ENCODE results near the gene FAT2.
"Not testable (repeated sequence)": the region's sequence is repeated elsewhere in the genome, so short reads cannot be mapped to it uniquely, and the experiment has no call there.

Gene FAT2

GRCh38 chr5:151615431-151615830 lies 24.3 kb upstream of the FAT2 start:
- peak in 2 of 4 experiments; percentile 6 to 7 for DNase-seq (ENCODE audit: low read depth in 4 of 4, low spot score in 1 of 4)

GRCh38 chr5:151614565-151614964 lies 23.4 kb upstream of the FAT2 start:
- DNase-seq (ENCODE audit: low read depth in 4 of 4, low spot score in 1 of 4): no peak

- DNase-seq (ENCODE audit: low read depth in 4 of 4, low spot score in 1 of 4): peak in 3 of 4 experiments; percentile 7 to 54 (median 34)
Observed at GRCh38 chr5:151612689-151613427, 21.7 kb upstream of the FAT2 start.

- DNase-seq (ENCODE audit: low read depth in 4 of 4, low spot score in 1 of 4): no peak
Observed at GRCh38 chr5:151611127-151611775, 20.1 kb upstream of the FAT2 start.

GRCh38 chr5:151608522-151608921 lies 17.4 kb upstream of the FAT2 start:
- DNase-seq (ENCODE audit: low read depth in 4 of 4, low spot score in 1 of 4): no peak

GRCh38 chr5:151607304-151607703 lies 16.2 kb upstream of the FAT2 start:
- no peak for DNase-seq (ENCODE audit: low read depth in 4 of 4, low spot score in 1 of 4)

GRCh38 chr5:151605559-151605958 lies 14.4 kb upstream of the FAT2 start:
- no peak for DNase-seq (ENCODE audit: low read depth in 4 of 4, low spot score in 1 of 4)

- DNase-seq (ENCODE audit: low read depth in 4 of 4, low spot score in 1 of 4): no peak
Observed at GRCh38 chr5:151602806-151603205, 11.7 kb upstream of the FAT2 start.

- no peak for DNase-seq (ENCODE audit: low read depth in 4 of 4, low spot score in 1 of 4)
Observed at GRCh38 chr5:151601391-151601790, 10.3 kb upstream of the FAT2 start.

- no peak for DNase-seq (ENCODE audit: low read depth in 4 of 4, low spot score in 1 of 4)
Observed at GRCh38 chr5:151600069-151600665, 9.0 kb upstream of the FAT2 start.

GRCh38 chr5:151598984-151599383 lies 7.9 kb upstream of the FAT2 start:
- no peak for DNase-seq (ENCODE audit: low read depth in 4 of 4, low spot score in 1 of 4)

GRCh38 chr5:151598549-151598948 lies 7.4 kb upstream of the FAT2 start:
- DNase-seq (ENCODE audit: low read depth in 4 of 4, low spot score in 1 of 4): no peak

GRCh38 chr5:151597749-151598148 lies 6.6 kb upstream of the FAT2 start:
- DNase-seq (ENCODE audit: low read depth in 4 of 4, low spot score in 1 of 4): no peak

- no peak for DNase-seq (ENCODE audit: low read depth in 4 of 4, low spot score in 1 of 4)
Observed at GRCh38 chr5:151596828-151597539, 5.9 kb upstream of the FAT2 start.

- DNase-seq (ENCODE audit: low read depth in 4 of 4, low spot score in 1 of 4): no peak
Observed at GRCh38 chr5:151595411-151595826, 4.3 kb upstream of the FAT2 start.

GRCh38 chr5:151592855-151593408 lies 1.8 kb upstream of the FAT2 start:
- DNase-seq (ENCODE audit: low read depth in 4 of 4, low spot score in 1 of 4): no peak

GRCh38 chr5:151589878-151590570 lies 1.1 kb downstream of the FAT2 start:
- DNase-seq (ENCODE audit: low read depth in 4 of 4, low spot score in 1 of 4): no peak

- no peak for DNase-seq (ENCODE audit: low read depth in 4 of 4, low spot score in 1 of 4)
Observed at GRCh38 chr5:151587796-151588555, 3.2 kb downstream of the FAT2 start.

GRCh38 chr5:151585970-151586369 lies 5.2 kb downstream of the FAT2 start:
- no peak for DNase-seq (ENCODE audit: low read depth in 4 of 4, low spot score in 1 of 4)

- DNase-seq (ENCODE audit: low read depth in 4 of 4, low spot score in 1 of 4): not testable (repeated sequence)
Observed at GRCh38 chr5:151585344-151585743, 5.8 kb downstream of the FAT2 start.
